ENCODE measurements around the gene OR5K2. TPM values are rescaled to one million over a fixed set of nuclear protein-coding genes. Genes with fewer than 3 reads are reported as not detected.

OR5K2 gene
- total RNA-seq, 1 donor from 2014 or later: not detected

Other genes with a start within 250 kb of the OR5K2 start
- gene OR5H6, start 233.4 kb upstream of the OR5K2 start, total RNA-seq: not detected in 2 replicates
- not detected in 2 replicates for gene OR5H2, start 215.2 kb upstream of the OR5K2 start, total RNA-seq
- not detected in 2 replicates for gene OR5K4, start 143.8 kb upstream of the OR5K2 start, total RNA-seq
- not detected in 2 replicates for gene OR5K3, start 107.0 kb upstream of the OR5K2 start, total RNA-seq
- gene OR5K1, start 34.5 kb upstream of the OR5K2 start, total RNA-seq: not detected in 2 replicates
- 314 and 328 TPM in 2 replicates for gene CLDND1, start 25.2 kb downstream of the OR5K2 start, total RNA-seq
- gene GPR15, start 34.3 kb downstream of the OR5K2 start, total RNA-seq: 5.6 and 6.8 TPM in 2 replicates
- gene CPOX, start 95.9 kb downstream of the OR5K2 start, total RNA-seq: 42.2 and 47.4 TPM in 2 replicates

Data from activated T-helper 1 cell treated with anti-CD3 and anti-CD28 coated beads, Interleukin-12 subunit alpha, Interleukin-12 subunit beta, Interleukin-2, Interleukin-4 antibody, amounts not matched to agents 30 ng/mL and 10 ng/mL and 1 ng/mL, durations not matched to agents 14 hours and 24 hours and 36 hours (primary cell).